NCI-H345 treated with DMSO at 0.1 percent for 48 hours (cell line): ENCODE results near the gene MRPS14.
"Not testable (repeated sequence)": the region's sequence is repeated elsewhere in the genome, so short reads cannot be mapped to it uniquely, and the experiment has no call there.

ENCODE experiments used
- DNase-seq: peaks from one replicate; lab custom pipeline; 2025; ENCODE audit not compliant: unreplicated experiment; lab: John Stamatoyannopoulos, UW

MRPS14 gene

GRCh38 chr1:175023043-175023921, at the start of gene MRPS14:
Gene MRPS14 (minus strand): TSS chr1:175023425. CDS start chr1:175023408, 17 bp downstream.
- DNase-seq = peak; percentile 90

GRCh38 chr1:175072099-175072951, 49.1 kb upstream of the MRPS14 start:
- no peak for DNase-seq

GRCh38 chr1:175071276-175071943, 48.2 kb upstream of the MRPS14 start:
- DNase-seq = no peak

GRCh38 chr1:175070818-175071217, 47.6 kb upstream of the MRPS14 start:
- no peak for DNase-seq

GRCh38 chr1:175067362-175068106, 44.3 kb upstream of the MRPS14 start, which contains the start of gene TNN:
Gene TNN (plus strand): TSS chr1:175067833. CDS start chr1:175077419, 9,586 bp downstream.
- DNase-seq = no peak

- no peak for DNase-seq
Measured at GRCh38 chr1:175062858-175063257, 39.6 kb upstream of the MRPS14 start.

- DNase-seq = no peak
Measured at GRCh38 chr1:175062339-175062738, 39.1 kb upstream of the MRPS14 start.

- DNase-seq = no peak
Measured at GRCh38 chr1:175054736-175055135, 31.5 kb upstream of the MRPS14 start.

GRCh38 chr1:175050992-175051391, 27.8 kb upstream of the MRPS14 start:
- no peak for DNase-seq

- DNase-seq = no peak
Measured at GRCh38 chr1:175045519-175045918, 22.3 kb upstream of the MRPS14 start.

- DNase-seq = no peak
Measured at GRCh38 chr1:175045097-175045496, 21.9 kb upstream of the MRPS14 start.

GRCh38 chr1:175044591-175044990, 21.4 kb upstream of the MRPS14 start:
- DNase-seq = not testable (repeated sequence)

GRCh38 chr1:175043824-175044223, 20.6 kb upstream of the MRPS14 start:
- no peak for DNase-seq

- DNase-seq = no peak
Measured at GRCh38 chr1:175042650-175043049, 19.4 kb upstream of the MRPS14 start.

- DNase-seq = no peak
Measured at GRCh38 chr1:175040324-175040879, 17.2 kb upstream of the MRPS14 start.

- no peak for DNase-seq
Measured at GRCh38 chr1:175037416-175037815, 14.2 kb upstream of the MRPS14 start.

- no peak for DNase-seq
Measured at GRCh38 chr1:175036476-175036875, 13.3 kb upstream of the MRPS14 start.

GRCh38 chr1:175035865-175036264, 12.6 kb upstream of the MRPS14 start:
- DNase-seq = no peak

- no peak for DNase-seq
Measured at GRCh38 chr1:175034775-175035174, 11.6 kb upstream of the MRPS14 start.

GRCh38 chr1:175033953-175034352, 10.7 kb upstream of the MRPS14 start:
- no peak for DNase-seq
